HG02678 (cell line): ENCODE data around the gene GSC2.

Experiments
- ATAC-seq: cut with Tn5 transposase; IDR thresholded peaks from one replicate; pipeline ENCODE4 v1.9.1; 2021; ENCODE audit warnings: mild to moderate bottlenecking, moderate library complexity; ENCODE audit not compliant: unreplicated experiment

GSC2 gene

GRCh38 chr22:19103880-19104821 is 45.9 kb downstream of the GSC2 start:
- ATAC-seq = no peak

GRCh38 chr22:19098157-19098556 is 51.9 kb downstream of the GSC2 start:
- ATAC-seq = no peak

GRCh38 chr22:19097518-19097917 is 52.6 kb downstream of the GSC2 start:
- no peak for ATAC-seq
